Measurements from ENCODE around the gene STAT1.

Gene STAT1

GRCh38 chr2:191039616-191040015 is 25.6 kb upstream of the STAT1 start:
- Mint-ChIP-seq H3K9me3 (peaks cover 5% of the 10 kb centered on the region), H3K36me3 (ENCODE audit: low read depth) (peaks cover 62% of the 10 kb centered on the region), H3K27ac (no peak overlapping the region), H3K4me3 (no peak overlapping the region), H3K4me1 (ENCODE audit: low read depth) (peaks cover 42% of the 10 kb centered on the region), H3K27me3 (no peaks in the 10 kb centered on the region)

GRCh38 chr2:191038741-191039140 is 24.8 kb upstream of the STAT1 start:
- H3K4me1 Mint-ChIP-seq (ENCODE audit: low read depth): peaks cover 42% of the 10 kb centered on the region
- H3K9me3 Mint-ChIP-seq: no peaks in the 10 kb centered on the region
- H3K4me3 Mint-ChIP-seq: no peak overlapping the region
- H3K27ac Mint-ChIP-seq: peak overlapping the region; percentile 82
- H3K27me3 Mint-ChIP-seq: no peaks in the 10 kb centered on the region
- peaks cover 60% of the 10 kb centered on the region for H3K36me3 Mint-ChIP-seq (ENCODE audit: low read depth)

- Mint-ChIP-seq H3K27me3 (no peaks in the 10 kb centered on the region), H3K4me3 (no peak overlapping the region), H3K9me3 (no peaks in the 10 kb centered on the region), H3K4me1 (ENCODE audit: low read depth) (peaks cover 38% of the 10 kb centered on the region), H3K27ac (peak overlapping the region; percentile 82), H3K36me3 (ENCODE audit: low read depth) (peaks cover 64% of the 10 kb centered on the region)
These were observed 24.3 kb upstream of the STAT1 start for GRCh38 chr2:191038241-191038725.

GRCh38 chr2:191037351-191037750 is 23.4 kb upstream of the STAT1 start:
- Mint-ChIP-seq H3K27ac (peak overlapping the region; percentile 38), H3K36me3 (ENCODE audit: low read depth) (peaks cover 68% of the 10 kb centered on the region), H3K4me3 (no peak overlapping the region), H3K4me1 (ENCODE audit: low read depth) (peaks cover 35% of the 10 kb centered on the region), H3K9me3 (no peaks in the 10 kb centered on the region), H3K27me3 (no peaks in the 10 kb centered on the region)

GRCh38 chr2:191036363-191036762 is 22.4 kb upstream of the STAT1 start:
- Mint-ChIP-seq H3K4me1 (ENCODE audit: low read depth) (peaks cover 28% of the 10 kb centered on the region), H3K27ac (no peak overlapping the region)

GRCh38 chr2:191032588-191033429 is 18.8 kb upstream of the STAT1 start:
- Mint-ChIP-seq H3K4me3 (no peak overlapping the region), H3K27ac (peak overlapping the region; percentile 11), H3K9me3 (no peaks in the 10 kb centered on the region), H3K36me3 (ENCODE audit: low read depth) (peaks cover 67% of the 10 kb centered on the region), H3K4me1 (ENCODE audit: low read depth) (peaks cover 41% of the 10 kb centered on the region), H3K27me3 (no peaks in the 10 kb centered on the region)

More at GRCh38 chr2:191036363-191036762, 22.4 kb upstream of the STAT1 start:
- H3K36me3 Mint-ChIP-seq (ENCODE audit: low read depth): peaks cover 61% of the 10 kb centered on the region
- H3K4me3 Mint-ChIP-seq: no peak overlapping the region
- H3K9me3 Mint-ChIP-seq: no peaks in the 10 kb centered on the region
- no peaks in the 10 kb centered on the region for H3K27me3 Mint-ChIP-seq

GRCh38 chr2:191031256-191031655 is 17.3 kb upstream of the STAT1 start:
- Mint-ChIP-seq H3K27ac (peak overlapping the region; percentile 67), H3K27me3 (no peaks in the 10 kb centered on the region), H3K4me1 (ENCODE audit: low read depth) (peaks cover 49% of the 10 kb centered on the region), H3K4me3 (no peak overlapping the region), H3K9me3 (no peaks in the 10 kb centered on the region), H3K36me3 (ENCODE audit: low read depth) (peaks cover 66% of the 10 kb centered on the region)

- Mint-ChIP-seq H3K4me1 (ENCODE audit: low read depth) (peaks cover 56% of the 10 kb centered on the region), H3K27ac (peak overlapping the region; percentile 54), H3K9me3 (no peaks in the 10 kb centered on the region), H3K27me3 (no peaks in the 10 kb centered on the region), H3K4me3 (no peak overlapping the region), H3K36me3 (ENCODE audit: low read depth) (peaks cover 64% of the 10 kb centered on the region)
These were observed 16.7 kb upstream of the STAT1 start for GRCh38 chr2:191030521-191031154.

- Mint-ChIP-seq H3K36me3 (ENCODE audit: low read depth) (peaks cover 61% of the 10 kb centered on the region), H3K27me3 (no peaks in the 10 kb centered on the region), H3K27ac (peak overlapping the region; percentile 53), H3K4me3 (no peak overlapping the region), H3K4me1 (ENCODE audit: low read depth) (peaks cover 68% of the 10 kb centered on the region), H3K9me3 (no peaks in the 10 kb centered on the region)
These were observed 15.4 kb upstream of the STAT1 start for GRCh38 chr2:191029280-191029950.

- Mint-ChIP-seq H3K27me3 (no peaks in the 10 kb centered on the region), H3K4me3 (no peak overlapping the region), H3K4me1 (ENCODE audit: low read depth) (peaks cover 71% of the 10 kb centered on the region), H3K9me3 (no peaks in the 10 kb centered on the region), H3K36me3 (ENCODE audit: low read depth) (peaks cover 51% of the 10 kb centered on the region), H3K27ac (peak overlapping the region; percentile 84)
These were observed 12.4 kb upstream of the STAT1 start for GRCh38 chr2:191026377-191026776.

- Mint-ChIP-seq H3K27ac (peak overlapping the region; percentile 80), H3K27me3 (no peaks in the 10 kb centered on the region), H3K36me3 (ENCODE audit: low read depth) (peaks cover 44% of the 10 kb centered on the region), H3K4me1 (ENCODE audit: low read depth) (peaks cover 60% of the 10 kb centered on the region), H3K4me3 (no peak overlapping the region), H3K9me3 (no peaks in the 10 kb centered on the region)
These were observed 11.2 kb upstream of the STAT1 start for GRCh38 chr2:191025135-191025534.

- no peaks in the 10 kb centered on the region for H3K9me3 Mint-ChIP-seq
- peaks cover 60% of the 10 kb centered on the region for H3K4me1 Mint-ChIP-seq (ENCODE audit: low read depth)
- no peak overlapping the region for H3K27ac Mint-ChIP-seq
- H3K27me3 Mint-ChIP-seq: no peaks in the 10 kb centered on the region
- H3K4me3 Mint-ChIP-seq: no peak overlapping the region
- peaks cover 31% of the 10 kb centered on the region for H3K36me3 Mint-ChIP-seq (ENCODE audit: low read depth)
These were observed 9.3 kb upstream of the STAT1 start for GRCh38 chr2:191023235-191023679.

- Mint-ChIP-seq H3K27me3 (no peaks in the 10 kb centered on the region), H3K9me3 (peaks cover 6% of the 10 kb centered on the region), H3K27ac (no peak overlapping the region), H3K4me1 (ENCODE audit: low read depth) (peaks cover 50% of the 10 kb centered on the region), H3K4me3 (no peak overlapping the region), H3K36me3 (ENCODE audit: low read depth) (peaks cover 10% of the 10 kb centered on the region)
These were observed 6.9 kb upstream of the STAT1 start for GRCh38 chr2:191020742-191021381.

- peaks cover 12% of the 10 kb centered on the region for H3K9me3 Mint-ChIP-seq
- peaks cover 13% of the 10 kb centered on the region for H3K36me3 Mint-ChIP-seq (ENCODE audit: low read depth)
- H3K4me3 Mint-ChIP-seq: no peak overlapping the region
- peaks cover 44% of the 10 kb centered on the region for H3K4me1 Mint-ChIP-seq (ENCODE audit: low read depth)
- H3K27ac Mint-ChIP-seq: no peak overlapping the region
- H3K27me3 Mint-ChIP-seq: no peaks in the 10 kb centered on the region
These were observed 6.3 kb upstream of the STAT1 start for GRCh38 chr2:191020221-191020741.

Measured in stimulated activated naive CD8-positive, alpha-beta T cell treated with anti-CD3 and anti-CD28 coated beads, Interleukin-15, Interleukin-2, amounts not matched to agents 100 ng/mL and 50 ng/mL, for 24 hours (primary cell).